GM12891 (cell line): ENCODE data around the gene ZNF425.
"Not testable (repeated sequence)": the region's sequence is repeated elsewhere in the genome, so short reads cannot be mapped to it uniquely, and the experiment has no call there.

Experiments used
- DNase-seq: peaks from one replicate; pipeline ENCODE4 v3.0.0; 2011; ENCODE audit warnings: low spot score; ENCODE audit not compliant: insufficient read length
- FAIRE-seq: peaks from 2 replicates; lab custom pipeline; 2011; peaks lifted over from hg19 to GRCh38; lab: Jason Lieb, UNC
- PAX5 ChIP-seq: IDR thresholded peaks from 2 replicates; pipeline ENCODE4 v1.6.1; 2011; ENCODE audit warnings: low read length, moderate library complexity, mild to moderate bottlenecking; ENCODE audit not compliant: insufficient read depth, severe bottlenecking
- POLR2A ChIP-seq: IDR thresholded peaks from 2 replicates; pipeline ENCODE4 v1.6.1; 2011; ENCODE audit warnings: low read depth, low read length, control low read depth
- POLR2AphosphoS5 ChIP-seq: IDR thresholded peaks from 2 replicates; pipeline ENCODE4 v1.6.1; 2011; ENCODE audit warnings: low read depth, low read length, control low read depth
- POU2F2 ChIP-seq: IDR thresholded peaks from 2 replicates; pipeline ENCODE4 v1.6.1; 2011; ENCODE audit warnings: low read depth, mild to moderate bottlenecking, control low read depth, low read length, moderate library complexity
- SPI1 ChIP-seq: IDR thresholded peaks from 2 replicates; pipeline ENCODE4 v1.6.1; 2011; ENCODE audit warnings: low read depth, low read length, control low read depth
- TAF1 ChIP-seq: IDR thresholded peaks from 2 replicates; pipeline ENCODE4 v1.6.1; 2011; ENCODE audit warnings: low read depth, low read length, control low read depth

ZNF425 gene

DNA sequence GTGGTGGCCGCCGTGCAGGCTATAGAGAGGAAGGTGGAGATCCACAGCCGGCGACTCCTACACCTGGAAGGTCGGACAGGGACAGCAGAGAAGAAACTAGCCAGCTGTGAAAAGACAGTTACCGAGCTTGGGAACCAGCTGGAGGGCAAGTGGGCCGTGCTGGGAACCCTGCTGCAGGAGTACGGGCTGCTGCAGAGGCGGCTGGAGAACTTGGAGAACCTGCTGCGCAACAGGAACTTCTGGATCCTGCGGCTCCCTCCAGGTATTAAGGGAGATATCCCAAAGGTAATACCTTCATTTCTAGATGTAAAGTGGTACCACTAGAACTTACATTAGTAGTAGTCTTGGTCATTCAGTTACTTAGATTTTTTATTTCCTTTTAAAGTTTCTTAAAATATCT lies 27.9 kb upstream of the ZNF425 start:
- TF ChIP-seq POLR2AphosphoS5 = no peak
- no peak for TF ChIP-seq PAX5
- TF ChIP-seq SPI1 = no peak
- no peak for TF ChIP-seq POU2F2
- no peak for TF ChIP-seq TAF1
- no peak for TF ChIP-seq POLR2A
- DNase-seq (no peak), FAIRE-seq (no peak)

DNA sequence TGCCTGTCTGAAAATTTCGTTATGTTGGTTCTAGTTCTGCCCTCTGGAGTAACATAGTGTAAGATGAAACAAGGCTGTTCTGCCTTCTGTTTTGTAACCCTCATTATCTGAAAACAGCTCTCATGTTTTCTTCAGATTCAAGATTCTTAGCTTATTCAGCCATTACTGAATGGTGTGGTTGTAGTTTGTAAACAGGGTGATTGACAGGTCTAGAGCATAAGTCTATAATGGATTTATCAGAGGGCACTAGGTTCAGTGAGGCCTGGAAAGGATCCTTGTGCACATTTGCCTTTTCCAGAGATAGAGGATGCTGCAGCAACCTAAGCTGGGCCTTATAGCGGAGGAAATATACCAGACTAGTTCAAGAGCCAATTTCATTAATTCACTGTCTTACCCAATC lies 27.2 kb upstream of the ZNF425 start:
- FAIRE-seq = no peak
- DNase-seq = no peak
- no peak for TF ChIP-seq POLR2A
- no peak for TF ChIP-seq POU2F2
- TF ChIP-seq PAX5 = no peak
- TF ChIP-seq TAF1 = no peak
- no peak for TF ChIP-seq SPI1
- no peak for TF ChIP-seq POLR2AphosphoS5

DNA sequence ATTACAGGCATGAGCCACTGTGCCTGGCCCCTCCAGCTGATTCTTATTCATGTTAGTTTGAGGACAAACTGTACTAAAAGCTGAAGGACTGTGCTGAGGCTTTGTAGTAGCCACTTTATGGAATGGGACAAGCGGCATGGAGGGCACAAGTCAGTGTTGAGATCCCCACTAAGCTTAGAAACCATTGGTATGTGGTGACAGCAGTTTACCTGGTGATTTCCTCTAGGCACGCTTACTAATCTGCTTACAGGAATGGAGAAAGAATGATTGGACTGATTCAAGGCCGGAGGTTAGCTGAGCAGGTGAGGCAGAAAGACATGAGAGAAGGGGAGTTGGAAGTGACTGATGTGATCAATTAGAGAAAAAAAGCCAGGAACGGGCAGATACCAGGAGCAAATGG lies 24.9 kb upstream of the ZNF425 start:
- no peak for DNase-seq

DNA sequence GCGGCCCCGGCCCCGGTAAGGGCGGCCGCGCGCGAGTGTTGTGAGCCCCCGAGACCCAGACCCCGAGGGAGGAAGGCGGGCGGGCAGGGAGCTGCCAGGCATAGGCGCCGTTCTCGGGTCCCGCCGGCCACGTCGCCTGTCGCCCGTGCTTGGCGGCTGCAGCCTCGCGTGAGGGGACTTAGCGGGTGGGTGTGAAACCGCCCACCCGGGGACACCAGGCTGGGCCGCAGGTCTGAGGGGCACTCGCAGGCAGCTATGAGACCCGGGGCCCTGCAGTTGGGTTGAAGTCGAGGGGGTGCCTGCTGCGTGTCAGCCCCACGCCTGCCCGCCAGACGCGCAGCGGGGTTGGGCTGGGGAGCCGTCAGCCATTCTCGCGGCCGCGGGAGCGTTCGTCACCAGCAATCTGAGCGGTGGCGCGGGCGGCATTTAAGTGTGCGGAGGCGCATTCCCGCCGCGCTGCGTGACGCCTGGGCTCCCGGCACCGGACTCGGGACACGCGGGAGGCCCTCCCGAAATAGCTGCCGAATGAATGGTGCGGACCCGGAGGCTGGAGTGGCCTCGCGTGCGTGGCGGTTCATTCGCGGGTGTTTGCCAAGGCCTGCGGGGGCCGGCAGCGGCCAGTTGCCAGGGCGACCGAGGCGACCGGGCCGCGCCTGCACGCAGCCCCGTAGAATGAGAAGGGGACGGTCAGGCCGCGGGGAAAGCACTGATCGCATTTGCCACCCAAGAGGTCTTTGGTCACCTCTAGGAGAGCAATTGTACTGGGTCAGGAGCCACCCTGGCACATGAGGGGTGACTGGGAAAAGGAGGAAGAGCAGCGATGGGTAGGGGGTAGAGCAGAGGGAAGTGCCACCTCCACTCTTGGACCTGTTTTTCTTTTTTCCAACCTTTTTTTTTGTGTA lies 21.9 kb upstream of the ZNF425 start:
- DNase-seq (peak; percentile 54), FAIRE-seq (peak; percentile 20)
- TF ChIP-seq TAF1 (no peak), PAX5 (no peak), SPI1 (no peak), POLR2AphosphoS5 (no peak), POU2F2 (peak; percentile 10; the same call in 1 of the 2 replicates), POLR2A (0 out of 2 replicates have a peak, but pooled peaks have one; percentile 47)

More for the DNA sequence above, 24.9 kb upstream of the ZNF425 start:
- no peak for FAIRE-seq
- TF ChIP-seq SPI1 = no peak
- no peak for TF ChIP-seq PAX5
- no peak for TF ChIP-seq POLR2AphosphoS5
- no peak for TF ChIP-seq POLR2A
- no peak for TF ChIP-seq TAF1
- no peak for TF ChIP-seq POU2F2

GRCh38 chr7:149147072-149147751 lies 21.1 kb upstream of the ZNF425 start, which contains the start of gene ZNF398:
Gene ZNF398 (plus strand): TSS chr7:149147453. CDS start chr7:149147743, 290 bp downstream.
- FAIRE-seq (peak; percentile 80), DNase-seq (peak; percentile 84)
- TF ChIP-seq POLR2A = peak; percentile 72; the same call in 1 of the 2 replicates
- TF ChIP-seq POU2F2 = peak; percentile 14; the same call in 1 of the 2 replicates
- peak; percentile 69 for TF ChIP-seq POLR2AphosphoS5
- TF ChIP-seq TAF1 = no peak; the same call in 1 of the 2 replicates
- TF ChIP-seq SPI1 = peak; percentile 29; the same call in 1 of the 2 replicates
- TF ChIP-seq PAX5 = peak; percentile 4

DNA sequence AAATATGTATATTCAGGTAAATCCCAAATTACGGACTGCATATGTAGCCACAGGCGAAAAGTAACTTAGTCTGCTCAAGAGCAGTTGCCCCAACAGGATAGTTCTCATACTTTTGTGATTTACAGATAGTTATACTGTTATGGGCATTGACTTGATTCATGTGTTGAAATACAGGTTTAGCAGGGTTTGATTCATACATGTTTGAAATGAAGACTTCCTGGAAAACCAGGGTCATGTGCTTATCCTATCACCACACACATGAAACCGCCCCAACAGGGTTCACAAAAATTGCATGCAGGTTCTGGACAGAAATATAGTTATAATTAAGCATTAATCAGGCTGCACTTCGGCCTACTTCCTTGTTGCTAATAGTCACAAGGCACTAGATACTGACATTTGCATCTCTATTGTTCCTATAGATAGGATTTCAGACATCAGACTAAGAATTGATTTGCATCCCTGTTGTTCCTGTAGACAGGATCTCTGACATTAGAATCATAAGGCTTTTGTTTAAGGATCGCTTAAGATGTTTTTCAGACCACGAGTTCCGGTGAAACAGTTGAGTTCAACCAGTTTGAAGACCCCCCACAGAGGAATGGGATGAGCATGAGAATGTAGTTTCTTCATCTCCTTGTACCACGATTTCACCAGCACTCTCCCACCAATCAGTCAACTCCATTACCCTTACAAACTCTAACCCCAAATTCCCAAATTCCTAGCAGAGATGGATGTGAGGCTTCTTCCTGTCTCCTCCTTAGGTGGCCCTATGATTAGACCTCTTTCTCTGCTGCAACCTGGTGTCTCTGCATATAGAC lies 19.1 kb upstream of the ZNF425 start:
- DNase-seq (no peak), FAIRE-seq (peak; percentile 45)

GRCh38 chr7:149144436-149144922 lies 18.4 kb upstream of the ZNF425 start:
- DNase-seq, FAIRE-seq: not testable (repeated sequence)

More for the DNA sequence above, 19.1 kb upstream of the ZNF425 start:
- TF ChIP-seq POU2F2 (no peak), PAX5 (no peak), POLR2A (no peak), POLR2AphosphoS5 (no peak), TAF1 (no peak), SPI1 (no peak)

DNA sequence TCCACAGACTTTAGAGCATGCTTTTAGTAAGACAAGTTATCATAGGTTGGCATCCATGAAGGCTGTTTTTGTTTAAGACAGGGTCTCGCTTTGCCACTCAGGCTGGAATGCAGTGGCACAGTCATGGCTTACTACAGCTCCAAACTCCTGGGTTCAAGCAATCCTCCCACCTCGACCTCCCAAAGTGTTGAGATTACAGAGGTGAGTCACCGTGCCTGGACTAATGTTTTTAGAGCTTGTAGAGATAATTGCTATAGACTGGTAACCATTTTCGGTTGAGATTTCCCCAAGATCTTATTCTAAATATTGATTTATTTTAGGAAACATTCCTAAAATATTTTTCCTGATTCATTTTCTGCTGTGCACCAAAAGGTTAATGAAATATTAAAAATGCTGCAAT lies 15.8 kb upstream of the ZNF425 start:
- FAIRE-seq = no peak
- DNase-seq = no peak
- no peak for TF ChIP-seq TAF1
- TF ChIP-seq POLR2AphosphoS5 = no peak
- TF ChIP-seq PAX5 = no peak
- TF ChIP-seq SPI1 = no peak
- no peak for TF ChIP-seq POLR2A
- no peak for TF ChIP-seq POU2F2

GRCh38 chr7:149140831-149141230 lies 14.7 kb upstream of the ZNF425 start:
- DNase-seq = no peak

More at GRCh38 chr7:149140831-149141230, 14.7 kb upstream of the ZNF425 start:
- FAIRE-seq = no peak
- TF ChIP-seq SPI1 = no peak
- TF ChIP-seq POU2F2 = no peak
- TF ChIP-seq POLR2A = no peak
- TF ChIP-seq TAF1 = no peak
- no peak for TF ChIP-seq POLR2AphosphoS5
- TF ChIP-seq PAX5 = no peak
